Uterus (tissue), 2 donors: ENCODE data around the gene AGTR1.

Experiments
- CTCF ChIP-seq, 4 experiments: fragments of 200-600 bp in 2 of 4; fragments of 450-650 bp in 2 of 4; sonication (generic) in 2 of 4; IDR thresholded peaks; one replicate each; pipeline ENCODE4 v1.5.1; 2016 to 2019; ENCODE audit warnings: antibody characterized with exemption in 4 of 4, mild to moderate bottlenecking in 2 of 4, moderate library complexity in 1 of 4
- POLR2A ChIP-seq, 2 donors: fragments of 450-650 bp; IDR thresholded peaks; one replicate each; pipeline ENCODE4 v1.6.1; 2016; ENCODE audit warnings: antibody characterized with exemption in 2 of 2, mild to moderate bottlenecking in 1 of 2, moderate library complexity in 1 of 2

GRCh38 chr3:148763986-148764935, 66.6 kb downstream of the AGTR1 start:
- TF ChIP-seq CTCF (IDR thresholded peaks at IDR 0.05) (no peak), POLR2A (IDR thresholded peaks at IDR 0.05) (no peak)
